ENCODE results near the gene NF1. TPM values are rescaled to one million over a fixed set of nuclear protein-coding genes. Genes with fewer than 3 reads are reported as not detected.

Gene NF1
- total RNA-seq, 3 donors from 2014 or later = 61.6 to 129 (median 97.7) TPM

GRCh38 chr17:31100840-31101459 is 6.2 kb downstream of the NF1 start:
- H3K27ac ChIP-seq = no peak overlapping the region
- DNase-seq (ENCODE audit: low spot score in 2 of 2) = no peak
- H3K4me3 ChIP-seq = no peak overlapping the region
- no peaks in the 10 kb centered on the region for H3K4me1 ChIP-seq
- TF ChIP-seq POLR2AphosphoS5 (IDR thresholded peaks at IDR 0.05) (no peak), POLR2A (IDR thresholded peaks at IDR 0.05) (no peak)
- TF ChIP-seq, protein P1, sequence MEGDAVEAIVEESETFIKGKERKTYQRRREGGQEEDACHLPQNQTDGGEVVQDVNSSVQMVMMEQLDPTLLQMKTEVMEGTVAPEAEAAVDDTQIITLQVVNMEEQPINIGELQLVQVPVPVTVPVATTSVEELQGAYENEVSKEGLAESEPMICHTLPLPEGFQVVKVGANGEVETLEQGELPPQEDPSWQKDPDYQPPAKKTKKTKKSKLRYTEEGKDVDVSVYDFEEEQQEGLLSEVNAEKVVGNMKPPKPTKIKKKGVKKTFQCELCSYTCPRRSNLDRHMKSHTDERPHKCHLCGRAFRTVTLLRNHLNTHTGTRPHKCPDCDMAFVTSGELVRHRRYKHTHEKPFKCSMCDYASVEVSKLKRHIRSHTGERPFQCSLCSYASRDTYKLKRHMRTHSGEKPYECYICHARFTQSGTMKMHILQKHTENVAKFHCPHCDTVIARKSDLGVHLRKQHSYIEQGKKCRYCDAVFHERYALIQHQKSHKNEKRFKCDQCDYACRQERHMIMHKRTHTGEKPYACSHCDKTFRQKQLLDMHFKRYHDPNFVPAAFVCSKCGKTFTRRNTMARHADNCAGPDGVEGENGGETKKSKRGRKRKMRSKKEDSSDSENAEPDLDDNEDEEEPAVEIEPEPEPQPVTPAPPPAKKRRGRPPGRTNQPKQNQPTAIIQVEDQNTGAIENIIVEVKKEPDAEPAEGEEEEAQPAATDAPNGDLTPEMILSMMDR (IDR thresholded peaks at IDR 0.05) = no peak
- no peaks in the 10 kb centered on the region for H3K27me3 ChIP-seq
- intact Hi-C loops (cut with DNase I; ENCODE audit: low total_unique reads) = no loop called here
- no peaks in the 10 kb centered on the region for H3K9me3 ChIP-seq
- H3K36me3 ChIP-seq = no peaks in the 10 kb centered on the region

- no peaks in the 10 kb centered on the region for H3K27me3 ChIP-seq
- no peak overlapping the region for H3K27ac ChIP-seq
- H3K4me3 ChIP-seq = no peak overlapping the region
- intact Hi-C loops (cut with DNase I; ENCODE audit: low total_unique reads) = no loop called here
- H3K36me3 ChIP-seq = no peaks in the 10 kb centered on the region
- DNase-seq (ENCODE audit: low spot score in 2 of 2) = no peak
- H3K9me3 ChIP-seq = no peaks in the 10 kb centered on the region
- no peaks in the 10 kb centered on the region for H3K4me1 ChIP-seq
- TF ChIP-seq POLR2AphosphoS5 (IDR thresholded peaks at IDR 0.05) (no peak), POLR2A (IDR thresholded peaks at IDR 0.05) (no peak)
- TF ChIP-seq, protein P1 (IDR thresholded peaks at IDR 0.05) = no peak
These were observed 7.2 kb downstream of the NF1 start for GRCh38 chr17:31101943-31102342.

DNA sequence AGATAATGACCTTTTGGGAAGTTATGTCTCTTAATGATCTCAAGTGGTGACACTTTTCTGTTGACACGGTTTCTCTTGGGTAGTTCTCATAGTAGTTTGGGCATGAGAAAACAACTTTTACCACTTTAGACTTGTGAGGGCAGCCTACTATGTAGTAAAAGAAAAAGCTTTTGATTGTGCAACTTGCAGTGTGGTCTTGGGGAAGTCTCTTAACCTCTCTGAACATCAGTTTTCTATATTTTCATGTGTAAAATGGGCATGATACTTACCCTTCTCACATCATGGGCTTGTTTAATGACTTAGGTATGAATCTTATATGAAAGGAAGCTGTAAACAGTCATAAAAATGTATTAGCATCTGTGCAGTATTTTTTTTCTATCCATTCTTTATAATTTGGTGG is 11.2 kb downstream of the NF1 start:
- Histone ChIP-seq H3K27me3 (no peaks in the 10 kb centered on the region), H3K4me1 (no peaks in the 10 kb centered on the region), H3K27ac (no peak overlapping the region), H3K4me3 (no peak overlapping the region), H3K36me3 (no peaks in the 10 kb centered on the region), H3K9me3 (no peaks in the 10 kb centered on the region)
- DNase-seq (ENCODE audit: low spot score in 2 of 2) = no peak
- intact Hi-C loops (cut with DNase I; ENCODE audit: low total_unique reads) = no loop called here
- TF ChIP-seq, protein P1 (IDR thresholded peaks at IDR 0.05) = no peak
- TF ChIP-seq POLR2AphosphoS5 (IDR thresholded peaks at IDR 0.05) = no peak
- TF ChIP-seq POLR2A (IDR thresholded peaks at IDR 0.05) = no peak

DNA sequence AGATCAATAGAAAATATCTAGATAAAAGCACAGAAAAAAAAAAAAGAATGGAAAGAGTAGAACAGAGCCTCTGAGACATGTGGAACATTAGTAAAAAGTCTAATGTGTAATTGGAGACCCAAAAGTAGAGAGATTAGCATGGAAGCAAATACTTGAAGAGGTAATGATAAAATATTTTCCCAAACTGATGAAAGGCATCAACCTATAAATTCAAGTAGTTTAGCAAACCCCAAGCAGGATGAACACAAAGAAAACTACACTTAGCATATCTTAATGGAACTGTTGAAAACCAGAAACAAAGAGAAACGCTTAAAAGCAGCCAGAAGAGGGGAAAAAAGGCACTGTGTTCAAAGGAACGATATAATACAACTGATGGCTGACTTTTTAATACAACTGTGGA is 16.4 kb downstream of the NF1 start:
- Histone ChIP-seq H3K27ac (no peak overlapping the region), H3K4me1 (no peaks in the 10 kb centered on the region), H3K4me3 (no peak overlapping the region), H3K27me3 (no peaks in the 10 kb centered on the region), H3K9me3 (no peaks in the 10 kb centered on the region), H3K36me3 (no peaks in the 10 kb centered on the region)
- TF ChIP-seq, protein P1 (IDR thresholded peaks at IDR 0.05) = no peak
- TF ChIP-seq POLR2AphosphoS5 (IDR thresholded peaks at IDR 0.05) = no peak
- no peak for TF ChIP-seq POLR2A (IDR thresholded peaks at IDR 0.05)
- DNase-seq (ENCODE audit: low spot score in 2 of 2) = no peak
- intact Hi-C loops (cut with DNase I; ENCODE audit: low total_unique reads) = no loop called here

DNA sequence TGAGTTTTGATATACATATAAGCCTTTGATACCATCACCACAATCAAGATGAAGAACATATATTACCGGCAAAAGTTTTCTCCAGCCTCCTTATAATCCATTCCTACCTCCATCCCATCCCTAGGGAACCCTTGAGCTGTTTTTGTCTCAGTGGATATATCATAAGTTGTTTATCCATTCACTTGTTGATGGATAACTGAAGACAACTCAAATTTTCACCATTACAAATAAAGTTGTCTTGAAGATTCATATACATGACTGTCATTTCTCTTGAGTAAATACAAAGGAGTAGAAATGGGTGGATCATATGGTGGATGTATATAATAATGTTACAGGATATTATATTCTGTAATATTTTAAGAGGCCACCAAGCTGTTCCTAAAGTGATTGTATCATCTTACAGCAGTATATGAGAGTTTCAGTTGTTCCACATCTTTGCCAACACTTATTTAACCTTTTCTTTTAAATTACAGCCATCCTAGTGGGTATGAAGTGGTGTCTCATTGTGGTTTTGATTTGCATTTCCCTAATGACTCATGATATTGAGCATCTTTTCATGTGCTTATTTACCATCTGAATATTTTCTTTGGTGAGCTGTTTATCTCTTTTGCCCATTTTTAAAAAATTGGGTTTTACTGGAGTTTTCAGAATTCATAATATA is 17.4 kb downstream of the NF1 start:
- H3K9me3 ChIP-seq = no peaks in the 10 kb centered on the region
- no peak overlapping the region for H3K27ac ChIP-seq
- TF ChIP-seq, protein P1 (IDR thresholded peaks at IDR 0.05) = no peak
- H3K4me1 ChIP-seq = no peaks in the 10 kb centered on the region
- no peaks in the 10 kb centered on the region for H3K27me3 ChIP-seq
- intact Hi-C loops (cut with DNase I; ENCODE audit: low total_unique reads) = no loop called here
- H3K36me3 ChIP-seq = no peaks in the 10 kb centered on the region
- DNase-seq (ENCODE audit: low spot score in 2 of 2) = no peak
- no peak overlapping the region for H3K4me3 ChIP-seq
